ENCODE results near the gene DLST.
A peak's percentile ranks its signal among the peaks of the same experiment; 100 is the strongest.

DLST gene

GRCh38 chr14:74841230-74842207, 40.2 kb upstream of the DLST start:
- no peak for TF ChIP-seq EZH2phosphoT487 (IDR thresholded peaks at IDR 0.05; ENCODE audit: low read depth)
- no peak for TF ChIP-seq CTCF (IDR thresholded peaks at IDR 0.05; ENCODE audit: low read depth, low read length)
- no peak overlapping the region for H2AFZ ChIP-seq (ENCODE audit: low read depth, low read length)
- H3K4me2 ChIP-seq (ENCODE audit: low read length), result peak overlapping the region; percentile 92

GRCh38 chr14:74843653-74844052, 38.1 kb upstream of the DLST start:
- Histone ChIP-seq H3K9ac (ENCODE audit: low read length) (no peak overlapping the region), H3K27ac (ENCODE audit: low read length) (no peak overlapping the region), H3K4me3 (ENCODE audit: low read length) (no peak overlapping the region), H3K79me2 (ENCODE audit: low read length) (peaks cover 1% of the 10 kb centered on the region; the same call in 1 of the 2 replicates), H3K4me1 (ENCODE audit: low read length) (peaks cover 35% of the 10 kb centered on the region), H2AFZ (ENCODE audit: low read depth, low read length) (no peak overlapping the region), H3K4me2 (ENCODE audit: low read length) (no peak overlapping the region), H4K20me1 (ENCODE audit: insufficient read depth, low read length) (no peaks in the 10 kb centered on the region), H3K27me3 (ENCODE audit: low read depth, low read length) (no peaks in the 10 kb centered on the region), H3K9me3 (ENCODE audit: insufficient read depth, low read length) (no peaks in the 10 kb centered on the region), H3K36me3 (replicated peaks; ENCODE audit: low read depth, low read length) (peaks cover 13% of the 10 kb centered on the region)
- TF ChIP-seq EZH2phosphoT487 (IDR thresholded peaks at IDR 0.05; ENCODE audit: low read depth) (no peak), CTCF (IDR thresholded peaks at IDR 0.05; ENCODE audit: low read depth, low read length) (no peak)

More at GRCh38 chr14:74841230-74842207, 40.2 kb upstream of the DLST start:
- Histone ChIP-seq H3K4me3 (ENCODE audit: low read length) (peak overlapping the region; percentile 60), H3K4me1 (ENCODE audit: low read length) (peaks cover 55% of the 10 kb centered on the region), H3K79me2 (ENCODE audit: low read length) (peaks cover 4% of the 10 kb centered on the region; the same call in 1 of the 2 replicates), H3K9me3 (ENCODE audit: insufficient read depth, low read length) (no peaks in the 10 kb centered on the region), H3K36me3 (replicated peaks; ENCODE audit: low read depth, low read length) (peaks cover 2% of the 10 kb centered on the region), H3K27me3 (ENCODE audit: low read depth, low read length) (no peaks in the 10 kb centered on the region), H3K9ac (ENCODE audit: low read length) (peak overlapping the region; percentile 64), H4K20me1 (ENCODE audit: insufficient read depth, low read length) (no peaks in the 10 kb centered on the region), H3K27ac (ENCODE audit: low read length) (peak overlapping the region; percentile 94)

GRCh38 chr14:74846168-74846567, 35.5 kb upstream of the DLST start:
- no peaks in the 10 kb centered on the region for H3K27me3 ChIP-seq (ENCODE audit: low read depth, low read length)
- no peak overlapping the region for H3K4me3 ChIP-seq (ENCODE audit: low read length)
- no peak overlapping the region for H3K4me2 ChIP-seq (ENCODE audit: low read length)
- TF ChIP-seq EZH2phosphoT487 (IDR thresholded peaks at IDR 0.05; ENCODE audit: low read depth) (no peak), CTCF (IDR thresholded peaks at IDR 0.05; ENCODE audit: low read depth, low read length) (no peak)
- no peaks in the 10 kb centered on the region for H3K9me3 ChIP-seq (ENCODE audit: insufficient read depth, low read length)
- no peaks in the 10 kb centered on the region for H3K79me2 ChIP-seq (ENCODE audit: low read length)
- H2AFZ ChIP-seq (ENCODE audit: low read depth, low read length), result no peak overlapping the region
- H3K36me3 ChIP-seq (replicated peaks; ENCODE audit: low read depth, low read length), result peaks cover 13% of the 10 kb centered on the region
- H3K27ac ChIP-seq (ENCODE audit: low read length), result no peak overlapping the region
- peaks cover 12% of the 10 kb centered on the region for H3K4me1 ChIP-seq (ENCODE audit: low read length)
- no peaks in the 10 kb centered on the region for H4K20me1 ChIP-seq (ENCODE audit: insufficient read depth, low read length)
- H3K9ac ChIP-seq (ENCODE audit: low read length), result no peak overlapping the region

GRCh38 chr14:74846968-74847665, 34.6 kb upstream of the DLST start:
- H3K27me3 ChIP-seq (ENCODE audit: low read depth, low read length), result no peaks in the 10 kb centered on the region
- no peak overlapping the region for H3K4me3 ChIP-seq (ENCODE audit: low read length)
- no peaks in the 10 kb centered on the region for H4K20me1 ChIP-seq (ENCODE audit: insufficient read depth, low read length)
- H3K79me2 ChIP-seq (ENCODE audit: low read length), result no peaks in the 10 kb centered on the region
- no peak overlapping the region for H3K4me2 ChIP-seq (ENCODE audit: low read length)
- H3K27ac ChIP-seq (ENCODE audit: low read length), result no peak overlapping the region
- H3K36me3 ChIP-seq (replicated peaks; ENCODE audit: low read depth, low read length), result peaks cover 13% of the 10 kb centered on the region
- H3K9me3 ChIP-seq (ENCODE audit: insufficient read depth, low read length), result no peaks in the 10 kb centered on the region
- peaks cover 4% of the 10 kb centered on the region for H3K4me1 ChIP-seq (ENCODE audit: low read length)
- H2AFZ ChIP-seq (ENCODE audit: low read depth, low read length), result no peak overlapping the region
- no peak overlapping the region for H3K9ac ChIP-seq (ENCODE audit: low read length)
- no peak for TF ChIP-seq EZH2phosphoT487 (IDR thresholded peaks at IDR 0.05; ENCODE audit: low read depth)
